Measurements from ENCODE around the gene NCOA1. TPM values are rescaled to one million over a fixed set of nuclear protein-coding genes. Genes with fewer than 3 reads are reported as not detected.
"Not testable (repeated sequence)": the region's sequence is repeated elsewhere in the genome, so short reads cannot be mapped to it uniquely, and the experiment has no call there.

Gene NCOA1
- total RNA-seq, 2 donors from 2014 or later, result 20.1 to 22.6 TPM

GRCh38 chr2:24566630-24567029 is 75.6 kb downstream of the NCOA1 start:
- Mint-ChIP-seq H3K4me3 (no peak overlapping the region), H3K9me3 (peaks cover 23% of the 10 kb centered on the region), H3K27ac (no peak overlapping the region), H3K27me3 (ENCODE audit: insufficient read depth) (peaks cover 9% of the 10 kb centered on the region), H3K4me1 (peaks cover 4% of the 10 kb centered on the region), H3K36me3 (ENCODE audit: low read depth) (peaks cover 28% of the 10 kb centered on the region)
- TF ChIP-seq CTCF (conservative IDR thresholded peaks at IDR 0.05), result no peak
- H3K27me3 ChIP-seq (ENCODE audit: control insufficient read depth, insufficient read depth, low read length, poor library complexity, severe bottlenecking), result peaks cover 6% of the 10 kb centered on the region
- no peak overlapping the region for H3K27ac ChIP-seq (ENCODE audit: low read depth, low read length)
- H3K9ac ChIP-seq (ENCODE audit: extremely low read depth, low read length, poor library complexity, severe bottlenecking), result no peak overlapping the region
- H3K4me1 ChIP-seq (ENCODE audit: control insufficient read depth, insufficient read depth, low read length), result peaks cover 3% of the 10 kb centered on the region
- H3K9me3 ChIP-seq (ENCODE audit: control insufficient read depth, low read length), result peaks cover 25% of the 10 kb centered on the region
- 95 to 97% methylated on average over 7 of the region's 7 CpGs for WGBS, 2 experiments (ENCODE audit: insufficient coverage in 1 of 2, insufficient read length in 1 of 2)
- H3K4me3 ChIP-seq (ENCODE audit: low read length), result peak overlapping the region; percentile 56
- peaks cover 23% of the 10 kb centered on the region for H3K36me3 ChIP-seq (ENCODE audit: control insufficient read depth, insufficient read depth, low read length)
- DNase-seq, result no peak

GRCh38 chr2:24568551-24568950 is 77.5 kb downstream of the NCOA1 start:
- H3K9ac ChIP-seq (ENCODE audit: extremely low read depth, low read length, poor library complexity, severe bottlenecking), result no peak overlapping the region
- peaks cover 15% of the 10 kb centered on the region for H3K27me3 Mint-ChIP-seq (ENCODE audit: insufficient read depth)
- no peak for TF ChIP-seq CTCF (conservative IDR thresholded peaks at IDR 0.05)
- H3K36me3 ChIP-seq (ENCODE audit: control insufficient read depth, insufficient read depth, low read length), result peaks cover 23% of the 10 kb centered on the region
- H3K36me3 Mint-ChIP-seq (ENCODE audit: low read depth), result peaks cover 28% of the 10 kb centered on the region
- no peak overlapping the region for H3K4me3 Mint-ChIP-seq
- peaks cover 15% of the 10 kb centered on the region for H3K27me3 ChIP-seq (ENCODE audit: control insufficient read depth, insufficient read depth, low read length, poor library complexity, severe bottlenecking)
- H3K9me3 ChIP-seq (ENCODE audit: control insufficient read depth, low read length), result peaks cover 25% of the 10 kb centered on the region
- no peak overlapping the region for H3K4me3 ChIP-seq (ENCODE audit: low read length)
- peaks cover 3% of the 10 kb centered on the region for H3K4me1 ChIP-seq (ENCODE audit: control insufficient read depth, insufficient read depth, low read length)
- no peak overlapping the region for H3K27ac Mint-ChIP-seq
- H3K9me3 Mint-ChIP-seq, result peaks cover 23% of the 10 kb centered on the region
- H3K27ac ChIP-seq (ENCODE audit: low read depth, low read length), result no peak overlapping the region
- DNase-seq, result no peak
- H3K4me1 Mint-ChIP-seq, result peaks cover 12% of the 10 kb centered on the region

- H3K27ac ChIP-seq (ENCODE audit: low read depth, low read length); DNase-seq; H3K4me1 ChIP-seq (ENCODE audit: control insufficient read depth, insufficient read depth, low read length); H3K4me3 Mint-ChIP-seq; H3K9ac ChIP-seq (ENCODE audit: extremely low read depth, low read length, poor library complexity, severe bottlenecking); H3K27ac Mint-ChIP-seq; H3K4me3 ChIP-seq (ENCODE audit: low read length): not testable (repeated sequence)
- 96% methylated on average over 7 of the region's 10 CpGs; no CpG with 5 or more reads in 1 of the 2 experiments for WGBS, 2 experiments (ENCODE audit: insufficient coverage in 1 of 2, insufficient read length in 1 of 2)
- peaks cover 23% of the 10 kb centered on the region for H3K36me3 Mint-ChIP-seq (ENCODE audit: low read depth)
- H3K9me3 Mint-ChIP-seq, result peaks cover 23% of the 10 kb centered on the region
- H3K27me3 Mint-ChIP-seq (ENCODE audit: insufficient read depth), result peaks cover 18% of the 10 kb centered on the region
- peaks cover 12% of the 10 kb centered on the region for H3K4me1 Mint-ChIP-seq
- Histone ChIP-seq H3K36me3 (ENCODE audit: control insufficient read depth, insufficient read depth, low read length) (peaks cover 23% of the 10 kb centered on the region), H3K9me3 (ENCODE audit: control insufficient read depth, low read length) (peaks cover 25% of the 10 kb centered on the region), H3K27me3 (ENCODE audit: control insufficient read depth, insufficient read depth, low read length, poor library complexity, severe bottlenecking) (peaks cover 21% of the 10 kb centered on the region)
Measured at GRCh38 chr2:24569565-24569964, 78.5 kb downstream of the NCOA1 start.

GRCh38 chr2:24570225-24570624 is 79.2 kb downstream of the NCOA1 start:
- H3K27ac ChIP-seq (ENCODE audit: low read depth, low read length), result no peak overlapping the region
- peaks cover 3% of the 10 kb centered on the region for H3K4me1 ChIP-seq (ENCODE audit: control insufficient read depth, insufficient read depth, low read length)
- no peak for TF ChIP-seq CTCF (conservative IDR thresholded peaks at IDR 0.05)
- H3K27me3 ChIP-seq (ENCODE audit: control insufficient read depth, insufficient read depth, low read length, poor library complexity, severe bottlenecking), result peaks cover 21% of the 10 kb centered on the region
- Mint-ChIP-seq H3K27ac (no peak overlapping the region), H3K36me3 (ENCODE audit: low read depth) (peaks cover 19% of the 10 kb centered on the region), H3K9me3 (peaks cover 20% of the 10 kb centered on the region), H3K4me1 (peaks cover 12% of the 10 kb centered on the region), H3K27me3 (ENCODE audit: insufficient read depth) (peaks cover 20% of the 10 kb centered on the region), H3K4me3 (no peak overlapping the region)
- no peak overlapping the region for H3K4me3 ChIP-seq (ENCODE audit: low read length)
- WGBS, 2 experiments (ENCODE audit: insufficient coverage in 1 of 2, insufficient read length in 1 of 2), result 89% methylated on average over 1 of the region's 1 CpG; no CpG with 5 or more reads in 1 of the 2 experiments
- no peak for DNase-seq
- no peak overlapping the region for H3K9ac ChIP-seq (ENCODE audit: extremely low read depth, low read length, poor library complexity, severe bottlenecking)
- peaks cover 20% of the 10 kb centered on the region for H3K36me3 ChIP-seq (ENCODE audit: control insufficient read depth, insufficient read depth, low read length)
- peaks cover 23% of the 10 kb centered on the region for H3K9me3 ChIP-seq (ENCODE audit: control insufficient read depth, low read length)

Data from endodermal cell (in vitro differentiated cells).